Neural progenitor cell (in vitro differentiated cells): ENCODE measurements around the gene NPW.
"Not testable (repeated sequence)": the region's sequence is repeated elsewhere in the genome, so short reads cannot be mapped to it uniquely, and the experiment has no call there.

Source experiments
- CTCF ChIP-seq: fragments of 200-600 bp; sonication (generic); IDR thresholded peaks from 2 replicates; pipeline ENCODE4 v1.5.1; 2017; ENCODE audit warnings: antibody characterized with exemption, mild to moderate bottlenecking
- EZH2 ChIP-seq: fragments of 200-600 bp; sonication (generic); IDR thresholded peaks from 2 replicates; pipeline ENCODE4 v1.6.1; 2017; ENCODE audit warnings: antibody characterized with exemption, mild to moderate bottlenecking, moderate library complexity
- EZH2phosphoT487 ChIP-seq: fragments of 200-600 bp; sonication (generic); IDR thresholded peaks from 2 replicates; pipeline ENCODE4 v1.6.1; 2017; ENCODE audit warnings: antibody characterized with exemption

DNA sequence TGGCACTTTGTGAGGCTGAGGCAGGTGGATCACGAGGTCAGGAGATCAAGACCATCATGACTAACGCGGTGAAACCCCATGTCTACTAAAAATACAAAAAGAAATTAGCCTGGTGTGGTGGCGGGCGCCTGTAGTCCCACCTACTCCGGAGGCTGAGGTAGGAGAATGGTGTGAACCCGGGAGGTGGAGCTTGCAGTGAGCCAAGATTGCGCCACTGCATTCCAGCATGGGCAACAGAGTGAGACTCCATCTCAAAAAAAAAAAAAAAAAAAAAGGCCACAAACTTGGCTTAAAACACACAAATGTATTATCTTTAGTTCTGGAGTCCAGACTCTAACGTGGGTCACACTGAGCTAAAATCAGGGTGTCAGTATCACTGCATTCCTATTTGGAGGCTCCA lies 7.9 kb upstream of the NPW start:
- TF ChIP-seq CTCF, EZH2, EZH2phosphoT487: not testable (repeated sequence)
